A549 (cell line): ENCODE data around the gene PHB1. TPM values are rescaled to one million over a fixed set of nuclear protein-coding genes. Genes with fewer than 3 reads are reported as not detected.

ENCODE experiments used
- ATAC-seq, 2 experiments: fragments of 200-7000 bp in 1 of 2; fragments of >200 bp in 1 of 2; cut with Nextera tagmentation in 1 of 2; cut with Tn5 transposase in 1 of 2; 3 replicates each; pipeline versions ENCODE4 v1.8.0 to v1.9.1; 2018 to 2020; ENCODE audit warnings: mild to moderate bottlenecking in 1 of 2, moderate library complexity in 1 of 2
- CTCF ChIA-PET: fragments of 300-600 bp; sonication (Branson Sonifier 250); formaldehyde crosslinking; extraction: SDS; loops from one replicate; lab custom pipeline; 2021; ENCODE audit warnings: antibody characterized with exemption, inconsistent platforms; lab: Yijun Ruan, JAX
- POLR2A ChIA-PET: fragments of 350-600 bp; formaldehyde crosslinking; extraction: SDS; loops from one replicate; lab custom pipeline; 2021; ENCODE audit warnings: antibody characterized with exemption, inconsistent platforms; lab: Yijun Ruan, JAX
- DNase-seq, 2 experiments: peaks; one replicate each; pipeline versions ENCODE4 v3.0.0 to v3.0.0-alpha.2; 2011 to 2016; ENCODE audit warnings: low read depth in 1 of 2, low spot score in 1 of 2
- FAIRE-seq: peaks from 2 replicates; lab custom pipeline; 2011; peaks lifted over from hg19 to GRCh38; lab: Jason Lieb, UNC
- H3K27ac ChIP-seq, 2 experiments: fragments of >200 bp; sonication (Bioruptor Twin); formaldehyde crosslinking; 3 replicates each; pipeline ENCODE4 v1.5.1; 2016 to 2017
- H3K4me1 ChIP-seq: fragments of >200 bp; sonication (Bioruptor Twin); formaldehyde crosslinking; 3 replicates; pipeline ENCODE4 v1.6.1; 2016
- H3K4me2 ChIP-seq: fragments of >200 bp; sonication (Bioruptor Twin); formaldehyde crosslinking; 3 replicates; pipeline ENCODE4 v1.6.1; 2016
- H3K4me3 ChIP-seq: fragments of >200 bp; sonication (Bioruptor Twin); formaldehyde crosslinking; 3 replicates; pipeline ENCODE4 v1.5.1; 2016
- H3K9me3 ChIP-seq: fragments of >200 bp; sonication (Bioruptor Twin); formaldehyde crosslinking; 3 replicates; pipeline ENCODE4 v1.6.1; 2016
- CBX8 ChIP-seq: fragments of 200-600 bp; sonication (generic); IDR thresholded peaks from 2 replicates; pipeline ENCODE4 v1.6.1; 2016
- CHD4 ChIP-seq: fragments of 200-600 bp; sonication (generic); IDR thresholded peaks from 2 replicates; pipeline ENCODE4 v1.6.1; 2016; ENCODE audit warnings: antibody characterized with exemption, mild to moderate bottlenecking, borderline replicate concordance
- EP300 ChIP-seq, 2 experiments: fragments of >200 bp; sonication (Bioruptor Twin); formaldehyde crosslinking; IDR thresholded peaks; 2 replicates in 1 of 2; 3 replicates in 1 of 2; pipeline ENCODE4 v1.6.1; 2016 to 2017
- FOSL2 ChIP-seq, 2 experiments: fragments of 450-650 bp in 1 of 2; fragments of >200 bp in 1 of 2; sonication (Bioruptor Twin) in 1 of 2; formaldehyde crosslinking; IDR thresholded peaks; 2 replicates each; pipeline versions ENCODE4 v1.5.0 to v1.6.1; 2016 to 2020; ENCODE audit warnings: mild to moderate bottlenecking in 1 of 2, moderate library complexity in 1 of 2
- FOXS1 ChIP-seq: fragments of 250-450 bp; sonication (Bioruptor Pico); IDR thresholded peaks from 2 replicates; pipeline ENCODE4 v1.5.0; 2020; ENCODE audit warnings: mild to moderate bottlenecking, moderate library complexity
- GATA3 ChIP-seq: IDR thresholded peaks from 2 replicates; pipeline ENCODE4 v1.6.1; 2012; ENCODE audit warnings: borderline replicate concordance
- HDAC2 ChIP-seq: fragments of 200-600 bp; sonication (generic); IDR thresholded peaks from 2 replicates; pipeline ENCODE4 v1.6.1; 2016
- MAZ ChIP-seq: fragments of 150-350 bp; IDR thresholded peaks from 2 replicates; pipeline ENCODE4 v1.6.1; 2014; ENCODE audit warnings: antibody characterized with exemption, low read depth, low read length, borderline replicate concordance
- NFE2L2 ChIP-seq: fragments of 150-350 bp; conservative IDR thresholded peaks from 2 replicates; pipeline ENCODE4 v1.6.1; 2014; ENCODE audit warnings: low read length
- NPAS2 ChIP-seq: fragments of 250-450 bp; sonication (Bioruptor Pico); IDR thresholded peaks from 2 replicates; pipeline ENCODE4 v1.8.0; 2022; ENCODE audit warnings: mild to moderate bottlenecking, moderate library complexity, borderline replicate concordance
- NR3C1 ChIP-seq: fragments of >200 bp; sonication (Bioruptor Twin); formaldehyde crosslinking; IDR thresholded peaks from 3 replicates; pipeline ENCODE4 v1.6.1; 2017
- PHF8 ChIP-seq: fragments of 200-600 bp; sonication (generic); IDR thresholded peaks from 2 replicates; pipeline ENCODE4 v1.6.1; 2016; ENCODE audit warnings: low read depth, mild to moderate bottlenecking, antibody characterized with exemption, moderate library complexity, borderline replicate concordance
- RAD21 ChIP-seq, 2 experiments: fragments of >200 bp in 1 of 2; sonication (Bioruptor Twin) in 1 of 2; formaldehyde crosslinking in 1 of 2; IDR thresholded peaks in 1 of 2; conservative IDR thresholded peaks in 1 of 2; 2 replicates in 1 of 2; 3 replicates in 1 of 2; pipeline ENCODE4 v1.6.1; 2012 to 2018; ENCODE audit warnings: inconsistent platforms in 1 of 2
- RARB ChIP-seq: fragments of 250-450 bp; sonication (Bioruptor Pico); IDR thresholded peaks from 2 replicates; pipeline ENCODE4 v1.8.0; 2021; ENCODE audit warnings: mild to moderate bottlenecking, moderate library complexity
- RCOR1 ChIP-seq: fragments of 150-350 bp; IDR thresholded peaks from 2 replicates; pipeline ENCODE4 v1.6.1; 2014; ENCODE audit warnings: antibody characterized with exemption, low read length, low read depth
- RFX5 ChIP-seq: fragments of 450-650 bp; IDR thresholded peaks from 2 replicates; pipeline ENCODE4 v1.7.1; 2014; ENCODE audit warnings: antibody characterized with exemption, mild to moderate bottlenecking, moderate library complexity
- SREBF2 ChIP-seq: fragments of 450-650 bp; IDR thresholded peaks from 2 replicates; pipeline ENCODE4 v1.6.1; 2014; ENCODE audit warnings: mild to moderate bottlenecking, moderate library complexity
- ZC3H11A ChIP-seq: fragments of 450-650 bp; IDR thresholded peaks from 2 replicates; pipeline ENCODE4 v1.6.1; 2014; ENCODE audit warnings: antibody characterized with exemption, mild to moderate bottlenecking
- ZNF302 ChIP-seq: fragments of 250-450 bp; sonication (Bioruptor Pico); IDR thresholded peaks from 2 replicates; pipeline ENCODE4 v1.9.0; 2021; ENCODE audit warnings: inconsistent platforms, mild to moderate bottlenecking, moderate library complexity
- WGBS: methylation state at CpG from one replicate; pipeline ENCODE4 v1.1.6; 2017; ENCODE audit errors: missing lambda C conversion rate; 5-methylcytosine and 5-hydroxymethylcytosine counted together
- polyA plus RNA-seq, 4 experiments: library from polyadenylated mRNA; depleted of rRNA in 3 of 4; stranded (reverse); fragments of >200 nt; fragmentation: RNase III in 1 of 4; extraction: RNeasy Plus Mini Kit Qiagen cat#74134 plus additional on column Dnase treatment in 1 of 4; gene quantifications; 2 replicates in 3 of 4; 3 replicates in 1 of 4; pipeline ENCODE4 v1.2.3, GENCODE V29; 2011 to 2017
- TF ChIP-seq, protein P1 (sequence below): fragments of >200 bp; sonication (Bioruptor Twin); formaldehyde crosslinking; IDR thresholded peaks from 3 replicates; pipeline ENCODE4 v1.6.1; 2016
- TF ChIP-seq, protein P2 (sequence below): fragments of >200 bp; sonication (Bioruptor Twin); formaldehyde crosslinking; IDR thresholded peaks from 2 replicates; pipeline ENCODE4 v1.6.1; 2016
- TF ChIP-seq, protein P3 (sequence below): fragments of >200 bp; sonication (Bioruptor Twin); formaldehyde crosslinking; IDR thresholded peaks from 3 replicates; pipeline ENCODE4 v1.5.1; 2016
- TF ChIP-seq, protein P4 (sequence below): IDR thresholded peaks from 2 replicates; pipeline ENCODE4 v1.6.1; 2012

Gene PHB1
- polyA plus RNA-seq, 2 of the 4 experiments (the other 2 are of a cell fraction) = 432 to 480 TPM

GRCh38 chr17:49375544-49375943, 39.1 kb downstream of the PHB1 start (continued):
- TF ChIP-seq, protein P1, sequence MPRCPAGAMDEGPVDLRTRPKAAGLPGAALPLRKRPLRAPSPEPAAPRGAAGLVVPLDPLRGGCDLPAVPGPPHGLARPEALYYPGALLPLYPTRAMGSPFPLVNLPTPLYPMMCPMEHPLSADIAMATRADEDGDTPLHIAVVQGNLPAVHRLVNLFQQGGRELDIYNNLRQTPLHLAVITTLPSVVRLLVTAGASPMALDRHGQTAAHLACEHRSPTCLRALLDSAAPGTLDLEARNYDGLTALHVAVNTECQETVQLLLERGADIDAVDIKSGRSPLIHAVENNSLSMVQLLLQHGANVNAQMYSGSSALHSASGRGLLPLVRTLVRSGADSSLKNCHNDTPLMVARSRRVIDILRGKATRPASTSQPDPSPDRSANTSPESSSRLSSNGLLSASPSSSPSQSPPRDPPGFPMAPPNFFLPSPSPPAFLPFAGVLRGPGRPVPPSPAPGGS = no peak

- CTCF ChIA-PET = interaction anchor here (1.0 kb wide), 1 partner anchor 183 kb away, joined by 6 read pairs; no protein-coding TSS in a partner anchor
- POLR2A ChIA-PET = no interaction called here
- no peak for TF ChIP-seq RFX5
- TF ChIP-seq, protein P2, sequence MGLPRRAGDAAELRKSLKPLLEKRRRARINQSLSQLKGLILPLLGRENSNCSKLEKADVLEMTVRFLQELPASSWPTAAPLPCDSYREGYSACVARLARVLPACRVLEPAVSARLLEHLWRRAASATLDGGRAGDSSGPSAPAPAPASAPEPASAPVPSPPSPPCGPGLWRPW = no peak
- TF ChIP-seq ZC3H11A = no peak
- TF ChIP-seq, protein P3, sequence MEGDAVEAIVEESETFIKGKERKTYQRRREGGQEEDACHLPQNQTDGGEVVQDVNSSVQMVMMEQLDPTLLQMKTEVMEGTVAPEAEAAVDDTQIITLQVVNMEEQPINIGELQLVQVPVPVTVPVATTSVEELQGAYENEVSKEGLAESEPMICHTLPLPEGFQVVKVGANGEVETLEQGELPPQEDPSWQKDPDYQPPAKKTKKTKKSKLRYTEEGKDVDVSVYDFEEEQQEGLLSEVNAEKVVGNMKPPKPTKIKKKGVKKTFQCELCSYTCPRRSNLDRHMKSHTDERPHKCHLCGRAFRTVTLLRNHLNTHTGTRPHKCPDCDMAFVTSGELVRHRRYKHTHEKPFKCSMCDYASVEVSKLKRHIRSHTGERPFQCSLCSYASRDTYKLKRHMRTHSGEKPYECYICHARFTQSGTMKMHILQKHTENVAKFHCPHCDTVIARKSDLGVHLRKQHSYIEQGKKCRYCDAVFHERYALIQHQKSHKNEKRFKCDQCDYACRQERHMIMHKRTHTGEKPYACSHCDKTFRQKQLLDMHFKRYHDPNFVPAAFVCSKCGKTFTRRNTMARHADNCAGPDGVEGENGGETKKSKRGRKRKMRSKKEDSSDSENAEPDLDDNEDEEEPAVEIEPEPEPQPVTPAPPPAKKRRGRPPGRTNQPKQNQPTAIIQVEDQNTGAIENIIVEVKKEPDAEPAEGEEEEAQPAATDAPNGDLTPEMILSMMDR = no peak
- TF ChIP-seq NR3C1 = no peak
- no peak for TF ChIP-seq CHD4
- TF ChIP-seq FOSL2 (IDR thresholded peaks at IDR 0.05) = no peak
- TF ChIP-seq FOSL2 (CRISPR knock-in tag; IDR thresholded peaks at IDR 0.05) = no peak
- TF ChIP-seq FOXS1 (CRISPR knock-in tag) = no peak
- TF ChIP-seq RAD21 (conservative IDR thresholded peaks at IDR 0.05 in 1 of 2, IDR thresholded peaks at IDR 0.05 in 1 of 2) = no peak
- TF ChIP-seq GATA3 = no peak
- no peak for TF ChIP-seq MAZ
- no peak for TF ChIP-seq CBX8
- no peak for TF ChIP-seq EP300 (IDR thresholded peaks at IDR 0.05)
- no peak for TF ChIP-seq NPAS2 (CRISPR knock-in tag)
- TF ChIP-seq, protein P4, sequence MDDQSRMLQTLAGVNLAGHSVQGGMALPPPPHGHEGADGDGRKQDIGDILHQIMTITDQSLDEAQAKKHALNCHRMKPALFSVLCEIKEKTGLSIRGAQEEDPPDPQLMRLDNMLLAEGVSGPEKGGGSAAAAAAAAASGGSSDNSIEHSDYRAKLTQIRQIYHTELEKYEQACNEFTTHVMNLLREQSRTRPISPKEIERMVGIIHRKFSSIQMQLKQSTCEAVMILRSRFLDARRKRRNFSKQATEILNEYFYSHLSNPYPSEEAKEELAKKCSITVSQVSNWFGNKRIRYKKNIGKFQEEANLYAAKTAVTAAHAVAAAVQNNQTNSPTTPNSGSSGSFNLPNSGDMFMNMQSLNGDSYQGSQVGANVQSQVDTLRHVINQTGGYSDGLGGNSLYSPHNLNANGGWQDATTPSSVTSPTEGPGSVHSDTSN = no peak
- no peak for TF ChIP-seq NFE2L2
- TF ChIP-seq RARB (CRISPR knock-in tag) = no peak
- WGBS = 82% methylated on average over 6 of the region's 6 CpGs
- ATAC-seq (no peak), FAIRE-seq (no peak), DNase-seq (no peak)
- H3K4me1 ChIP-seq = no peaks in the 10 kb centered on the region
- H3K4me3 ChIP-seq = no peak overlapping the region
- H3K9me3 ChIP-seq = peaks cover 13% of the 10 kb centered on the region; the same call in 2 of the 3 replicates
- H3K27ac ChIP-seq = no peak overlapping the region
- H3K4me2 ChIP-seq = no peak overlapping the region
Observed at GRCh38 chr17:49373115-49373514, 41.6 kb downstream of the PHB1 start.

- ChIA-PET CTCF (interaction anchor here (0.6 to 1.7 kb wide), 3 partner anchors 8 to 57 kb away, joined by 3 to 7 read pairs (median 4); partner anchors contain the start of gene ZNF652), POLR2A (no interaction called here)
- Histone ChIP-seq H3K4me1 (no peaks in the 10 kb centered on the region), H3K4me3 (no peak overlapping the region), H3K4me2 (no peak overlapping the region), H3K9me3 (peaks cover 7% of the 10 kb centered on the region; the same call in 1 of the 3 replicates), H3K27ac (no peak overlapping the region)
- TF ChIP-seq EP300 (IDR thresholded peaks at IDR 0.05) (no peak), RCOR1 (no peak), PHF8 (no peak), SREBF2 (no peak), HDAC2 (no peak), NR3C1 (no peak), ZNF302 (no peak)
- no peak for FAIRE-seq
- DNase-seq = no peak
- WGBS = 68% methylated on average over 7 of the region's 7 CpGs
- no peak for ATAC-seq
Observed at GRCh38 chr17:49372425-49372824, 42.3 kb downstream of the PHB1 start.
